Body of pancreas (tissue), 4 donors: ENCODE results near the gene PIGM.

Experiments
- POLR2A ChIP-seq, 3 donors: fragments of 450-650 bp; IDR thresholded peaks; one replicate each; pipeline ENCODE4 v1.6.1; 2016; ENCODE audit warnings: antibody characterized with exemption in 3 of 3, mild to moderate bottlenecking in 2 of 3
- TF ChIP-seq, protein P1 (sequence below), 7 experiments: fragments of 450-650 bp in 4 of 7; fragments of 200-600 bp in 3 of 7; sonication (generic) in 3 of 7; IDR thresholded peaks; one replicate each; pipeline ENCODE4 v1.5.1; 2016 to 2019; ENCODE audit warnings: antibody characterized with exemption in 7 of 7

DNA sequence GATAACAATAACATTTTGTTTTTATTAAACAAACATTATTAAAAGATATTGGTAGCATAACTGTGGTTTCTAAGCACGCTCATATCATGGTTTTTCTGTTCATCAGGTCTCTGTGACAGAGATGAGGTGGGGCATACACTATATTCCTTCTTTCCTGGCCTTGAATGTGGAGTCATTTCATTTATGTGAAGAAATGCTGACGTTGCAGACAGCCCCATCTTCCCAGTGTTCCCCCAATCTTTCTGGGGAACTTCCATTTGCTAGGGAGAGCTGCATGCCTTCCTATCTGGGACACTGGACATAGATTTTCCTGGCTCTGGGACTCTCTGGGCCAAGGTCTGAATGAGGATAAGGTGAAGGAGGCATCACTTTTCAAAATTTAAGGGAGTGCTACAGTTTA is 30.4 kb downstream of the PIGM start:
- TF ChIP-seq, protein P1, sequence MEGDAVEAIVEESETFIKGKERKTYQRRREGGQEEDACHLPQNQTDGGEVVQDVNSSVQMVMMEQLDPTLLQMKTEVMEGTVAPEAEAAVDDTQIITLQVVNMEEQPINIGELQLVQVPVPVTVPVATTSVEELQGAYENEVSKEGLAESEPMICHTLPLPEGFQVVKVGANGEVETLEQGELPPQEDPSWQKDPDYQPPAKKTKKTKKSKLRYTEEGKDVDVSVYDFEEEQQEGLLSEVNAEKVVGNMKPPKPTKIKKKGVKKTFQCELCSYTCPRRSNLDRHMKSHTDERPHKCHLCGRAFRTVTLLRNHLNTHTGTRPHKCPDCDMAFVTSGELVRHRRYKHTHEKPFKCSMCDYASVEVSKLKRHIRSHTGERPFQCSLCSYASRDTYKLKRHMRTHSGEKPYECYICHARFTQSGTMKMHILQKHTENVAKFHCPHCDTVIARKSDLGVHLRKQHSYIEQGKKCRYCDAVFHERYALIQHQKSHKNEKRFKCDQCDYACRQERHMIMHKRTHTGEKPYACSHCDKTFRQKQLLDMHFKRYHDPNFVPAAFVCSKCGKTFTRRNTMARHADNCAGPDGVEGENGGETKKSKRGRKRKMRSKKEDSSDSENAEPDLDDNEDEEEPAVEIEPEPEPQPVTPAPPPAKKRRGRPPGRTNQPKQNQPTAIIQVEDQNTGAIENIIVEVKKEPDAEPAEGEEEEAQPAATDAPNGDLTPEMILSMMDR (IDR thresholded peaks at IDR 0.05): no peak
- no peak for TF ChIP-seq POLR2A (IDR thresholded peaks at IDR 0.05)
